Vagina (tissue), 2 donors: ENCODE measurements around the gene WNT9B. TPM values are rescaled to one million over a fixed set of nuclear protein-coding genes. Genes with fewer than 3 reads are reported as not detected.

Experiments used
- DNase-seq, 2 donors: peaks; one replicate each; pipeline ENCODE4 v3.0.0-alpha.2; 2017; ENCODE audit errors: extremely low spot score in 2 of 2
- H3K27ac ChIP-seq: fragments of 200-600 bp; sonication (generic); one replicate; pipeline ENCODE4 v1.5.1; 2019
- H3K27me3 ChIP-seq: fragments of 200-600 bp; sonication (generic); one replicate; pipeline ENCODE4 v1.5.1; 2019
- H3K36me3 ChIP-seq, 2 donors: fragments of 200-600 bp; sonication (generic); one replicate each; pipeline ENCODE4 v1.5.1; 2017 to 2019
- H3K4me1 ChIP-seq: fragments of 200-600 bp; sonication (generic); one replicate; pipeline ENCODE4 v1.5.1; 2019
- H3K4me3 ChIP-seq, 2 donors: fragments of 200-600 bp; sonication (generic); 1 replicate in 1 of 2; 2 replicates in 1 of 2; pipeline ENCODE4 v1.5.1; 2016 to 2019
- H3K9me3 ChIP-seq: fragments of 200-600 bp; sonication (generic); one replicate; pipeline ENCODE4 v1.5.1; 2019
- CTCF ChIP-seq, 3 experiments: fragments of 450-650 bp in 2 of 3; fragments of 200-600 bp in 1 of 3; sonication (generic) in 1 of 3; IDR thresholded peaks; one replicate each; pipeline ENCODE4 v1.5.1; 2017 to 2019; ENCODE audit warnings: antibody characterized with exemption in 3 of 3, mild to moderate bottlenecking in 2 of 3, moderate library complexity in 2 of 3
- POLR2A ChIP-seq, 2 donors: fragments of 450-650 bp; IDR thresholded peaks; one replicate each; pipeline ENCODE4 v1.6.1; 2017; ENCODE audit warnings: antibody characterized with exemption in 2 of 2, mild to moderate bottlenecking in 2 of 2, moderate library complexity in 2 of 2
- POLR2AphosphoS5 ChIP-seq, 2 donors: sonication (generic); formaldehyde crosslinking; IDR thresholded peaks; one replicate each; pipeline ENCODE4 v1.9.0; 2017; ENCODE audit warnings: antibody characterized with exemption in 2 of 2, mild to moderate bottlenecking in 2 of 2, low read depth in 1 of 2; ENCODE audit not compliant: insufficient read depth in 1 of 2
- intact Hi-C: fragments of 100-400 bp; cut with DNase I; formaldehyde crosslinking; loops from one replicate; pipeline ENCODE4 v1.15.1; 2023
- total RNA-seq: library from RNA; depleted of rRNA; stranded (reverse); fragments of >200 nt; gene quantifications from one replicate; pipeline ENCODE4 v1.2.3, GENCODE V29; 2016

WNT9B gene
- total RNA-seq, 1 donor from 2014 or later: not detected

DNA sequence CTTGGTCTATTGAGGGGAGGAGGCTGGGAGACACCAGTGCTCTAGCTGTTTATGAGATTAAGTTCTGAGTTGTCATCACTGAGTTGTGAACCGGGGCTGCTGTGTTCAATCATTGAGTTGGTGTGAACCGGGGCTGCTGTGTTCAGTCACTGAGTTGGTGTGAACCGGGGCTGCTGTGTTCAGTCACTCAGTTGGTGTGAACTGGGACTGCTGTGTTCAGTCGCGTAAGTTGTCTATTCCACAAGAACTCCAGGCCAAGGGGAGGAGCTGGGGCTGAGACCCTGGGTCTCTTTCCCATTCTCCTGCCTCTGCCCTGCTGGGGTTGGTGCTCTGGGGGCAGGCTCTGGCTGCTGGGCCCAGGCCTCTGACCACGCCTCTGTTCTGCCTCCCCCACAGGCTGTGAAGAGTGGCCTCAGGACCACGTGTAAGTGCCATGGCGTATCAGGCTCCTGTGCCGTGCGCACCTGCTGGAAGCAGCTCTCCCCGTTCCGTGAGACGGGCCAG lies 24.5 kb downstream of the WNT9B start:
- intact Hi-C loops: no loop called here
- no peaks in the 10 kb centered on the region for H3K27me3 ChIP-seq

DNA sequence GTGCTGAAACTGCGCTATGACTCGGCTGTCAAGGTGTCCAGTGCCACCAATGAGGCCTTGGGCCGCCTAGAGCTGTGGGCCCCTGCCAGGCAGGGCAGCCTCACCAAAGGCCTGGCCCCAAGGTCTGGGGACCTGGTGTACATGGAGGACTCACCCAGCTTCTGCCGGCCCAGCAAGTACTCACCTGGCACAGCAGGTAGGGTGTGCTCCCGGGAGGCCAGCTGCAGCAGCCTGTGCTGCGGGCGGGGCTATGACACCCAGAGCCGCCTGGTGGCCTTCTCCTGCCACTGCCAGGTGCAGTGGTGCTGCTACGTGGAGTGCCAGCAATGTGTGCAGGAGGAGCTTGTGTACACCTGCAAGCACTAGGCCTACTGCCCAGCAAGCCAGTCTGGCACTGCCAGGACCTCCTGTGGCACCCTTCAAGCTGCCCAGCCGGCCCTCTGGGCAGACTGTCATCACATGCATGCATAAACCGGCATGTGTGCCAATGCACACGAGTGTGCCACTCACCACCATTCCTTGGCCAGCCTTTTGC lies 25.0 kb downstream of the WNT9B start:
- H3K4me1 ChIP-seq: no peaks in the 10 kb centered on the region
- TF ChIP-seq POLR2A (IDR thresholded peaks at IDR 0.05): no peak
- no peak for TF ChIP-seq CTCF (IDR thresholded peaks at IDR 0.05)
- TF ChIP-seq POLR2AphosphoS5 (IDR thresholded peaks at IDR 0.05; ENCODE audit: insufficient read depth in 1 of 2, low read depth in 1 of 2): no peak
- no peak for DNase-seq
- no peaks in the 10 kb centered on the region for H3K36me3 ChIP-seq
- no peak overlapping the region for H3K4me3 ChIP-seq
- no peak overlapping the region for H3K27ac ChIP-seq
- H3K27me3 ChIP-seq: no peaks in the 10 kb centered on the region
- H3K9me3 ChIP-seq: no peaks in the 10 kb centered on the region
- intact Hi-C loops: no loop called here

More for the DNA sequence above, 24.5 kb downstream of the WNT9B start:
- no peaks in the 10 kb centered on the region for H3K4me1 ChIP-seq
- no peaks in the 10 kb centered on the region for H3K9me3 ChIP-seq
- no peak for DNase-seq
- TF ChIP-seq POLR2AphosphoS5 (IDR thresholded peaks at IDR 0.05; ENCODE audit: insufficient read depth in 1 of 2, low read depth in 1 of 2): no peak
- no peak for TF ChIP-seq POLR2A (IDR thresholded peaks at IDR 0.05)
- TF ChIP-seq CTCF (IDR thresholded peaks at IDR 0.05): no peak
- no peaks in the 10 kb centered on the region for H3K36me3 ChIP-seq
- H3K27ac ChIP-seq: no peak overlapping the region
- H3K4me3 ChIP-seq: no peak overlapping the region

DNA sequence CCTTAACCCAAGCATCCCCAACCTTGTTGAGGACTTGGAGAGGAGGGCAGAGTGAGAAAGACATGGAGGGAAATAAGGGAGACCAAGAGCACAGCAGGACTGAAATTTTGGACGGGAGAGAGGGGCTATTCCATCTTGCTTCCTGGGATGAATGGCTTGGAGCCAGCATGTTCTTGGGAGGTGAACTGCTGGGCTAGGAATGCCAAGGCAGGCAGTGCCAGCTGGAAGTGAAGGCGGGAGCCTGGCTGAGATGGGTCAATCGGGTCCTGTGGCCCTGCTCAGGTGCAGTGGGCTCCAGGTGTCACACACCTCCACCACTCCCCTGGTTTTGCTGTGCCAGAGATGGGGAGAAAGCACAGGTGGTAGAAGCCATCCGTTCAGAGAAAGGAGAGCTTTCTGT lies 25.5 kb downstream of the WNT9B start:
- DNase-seq: no peak
- no peak overlapping the region for H3K4me3 ChIP-seq
- intact Hi-C loops: no loop called here
- H3K4me1 ChIP-seq: no peaks in the 10 kb centered on the region
- H3K36me3 ChIP-seq: no peaks in the 10 kb centered on the region
- H3K9me3 ChIP-seq: no peaks in the 10 kb centered on the region
- no peak overlapping the region for H3K27ac ChIP-seq
- no peaks in the 10 kb centered on the region for H3K27me3 ChIP-seq
- TF ChIP-seq CTCF (IDR thresholded peaks at IDR 0.05): no peak

GRCh38 chr17:46877466-46877865 lies 26.1 kb downstream of the WNT9B start:
- H3K9me3 ChIP-seq: no peaks in the 10 kb centered on the region
- no peak overlapping the region for H3K4me3 ChIP-seq
- intact Hi-C loops: no loop called here
- H3K4me1 ChIP-seq: no peaks in the 10 kb centered on the region
- DNase-seq: no peak
- no peak for TF ChIP-seq POLR2A (IDR thresholded peaks at IDR 0.05)
- TF ChIP-seq POLR2AphosphoS5 (IDR thresholded peaks at IDR 0.05; ENCODE audit: insufficient read depth in 1 of 2, low read depth in 1 of 2): no peak
- H3K27ac ChIP-seq: no peak overlapping the region
- no peaks in the 10 kb centered on the region for H3K27me3 ChIP-seq
- H3K36me3 ChIP-seq: no peaks in the 10 kb centered on the region

GRCh38 chr17:46878055-46878454 lies 26.7 kb downstream of the WNT9B start:
- no peaks in the 10 kb centered on the region for H3K4me1 ChIP-seq
- TF ChIP-seq POLR2A (IDR thresholded peaks at IDR 0.05) (no peak), CTCF (IDR thresholded peaks at IDR 0.05) (no peak), POLR2AphosphoS5 (IDR thresholded peaks at IDR 0.05; ENCODE audit: insufficient read depth in 1 of 2, low read depth in 1 of 2) (no peak)
- no peaks in the 10 kb centered on the region for H3K36me3 ChIP-seq
- no peak for DNase-seq
- no peak overlapping the region for H3K4me3 ChIP-seq
- no peaks in the 10 kb centered on the region for H3K27me3 ChIP-seq
- H3K27ac ChIP-seq: no peak overlapping the region
- intact Hi-C loops: no loop called here
- H3K9me3 ChIP-seq: no peaks in the 10 kb centered on the region
